ENCODE data around the gene EMC9. TPM values are rescaled to one million over a fixed set of nuclear protein-coding genes. Genes with fewer than 3 reads are reported as not detected.

Gene EMC9
- polyA plus RNA-seq, 2 of the 4 experiments (the other 2 are of a cell fraction), result 21.5 to 48.5 TPM

DNA sequence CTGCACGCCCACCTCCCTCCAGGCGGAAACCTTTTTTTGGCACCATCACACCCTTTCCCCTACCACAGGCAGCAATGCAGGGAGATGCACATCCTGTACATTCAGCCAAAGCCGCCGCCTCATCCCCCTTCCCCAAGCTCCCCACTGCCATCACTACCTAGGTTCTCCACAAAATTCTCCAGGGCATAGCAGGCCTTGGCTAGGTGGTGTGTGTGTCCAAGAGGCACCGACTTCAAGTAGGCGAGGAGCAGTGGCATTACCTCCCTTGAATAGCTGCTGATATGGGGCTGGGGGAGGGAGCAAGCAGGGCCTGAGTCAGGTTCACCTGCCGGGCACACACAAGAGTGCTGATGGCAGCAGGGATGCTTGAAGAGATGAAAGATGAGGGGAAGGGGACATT is 43.6 kb upstream of the EMC9 start:
- ChIA-PET POLR2A (no interaction called here), CTCF (interaction anchor here (1.0 to 8.0 kb wide), 5 partner anchors 10 to 112 kb away, joined by 3 to 64 read pairs (median 5); partner anchors contain the start of genes IRF9, PSME2 and TM9SF1)
- WGBS (ENCODE audit: missing lambda C conversion rate), result 92% methylated on average over 7 of the region's 7 CpGs
- no peak overlapping the region for H3K4me3 ChIP-seq
- H3K27ac ChIP-seq, result no peak overlapping the region
- no peak for DNase-seq (ENCODE audit: low read depth in 1 of 2, low spot score in 1 of 2)
- FAIRE-seq, result no peak
- H3K9me3 ChIP-seq, result no peaks in the 10 kb centered on the region
- TF ChIP-seq KDM5A (IDR thresholded peaks at IDR 0.05), result no peak
- no peak for TF ChIP-seq NR3C1 (IDR thresholded peaks at IDR 0.05)
- no peak for TF ChIP-seq HOXA7 (CRISPR knock-in tag; IDR thresholded peaks at IDR 0.05)
- TF ChIP-seq HOXB5 (CRISPR knock-in tag; IDR thresholded peaks at IDR 0.05), result no peak
- TF ChIP-seq NFE2L2 (conservative IDR thresholded peaks at IDR 0.05; ENCODE audit: low read length), result no peak
- no peak for TF ChIP-seq RCOR1 (IDR thresholded peaks at IDR 0.05; ENCODE audit: low read depth, low read length)
- no peak for ATAC-seq
- peaks cover 16% of the 10 kb centered on the region for H3K4me1 ChIP-seq
- no peak overlapping the region for H3K4me2 ChIP-seq

DNA sequence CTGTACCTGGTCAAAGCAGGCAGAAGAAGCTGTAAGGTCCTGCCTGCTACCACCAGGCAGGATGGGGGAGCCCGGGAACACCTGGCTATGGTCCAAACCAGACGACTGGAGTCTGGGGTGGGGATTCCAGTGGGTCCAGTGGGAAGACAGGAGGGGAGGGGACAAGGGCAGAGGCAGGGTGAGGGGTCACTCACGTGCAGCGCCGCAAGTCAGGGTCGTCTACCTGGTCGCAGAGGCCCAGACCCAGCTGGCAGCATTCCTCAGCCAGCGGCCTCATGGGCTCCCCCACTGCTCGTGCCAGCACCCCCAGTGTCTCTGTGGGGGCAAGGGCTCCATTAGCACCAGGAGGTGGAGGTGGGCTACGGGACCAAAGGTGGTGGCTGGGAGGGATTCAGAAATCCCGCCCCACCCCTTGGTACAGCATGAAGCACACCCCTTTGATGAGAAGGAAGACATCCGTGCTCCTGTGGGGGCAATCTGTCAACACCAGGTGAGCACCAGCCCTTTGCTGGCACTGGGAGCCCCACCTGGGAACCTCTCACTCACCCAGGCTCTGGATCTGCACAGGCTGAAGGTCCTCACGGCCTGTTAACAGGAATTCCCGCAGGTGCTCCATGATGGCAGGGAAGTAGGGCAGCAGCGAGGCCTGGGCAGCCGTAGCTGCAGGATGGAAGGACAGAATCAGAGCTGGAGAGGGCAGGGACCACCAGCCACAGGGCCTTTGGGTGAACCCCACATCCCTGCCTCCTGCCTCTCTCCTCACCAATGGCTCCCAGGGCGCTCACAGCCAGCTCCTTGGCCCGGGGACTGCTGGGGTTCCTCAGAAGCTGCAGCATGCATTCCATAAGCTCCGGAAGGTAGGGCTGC is 42.9 kb upstream of the EMC9 start:
- CTCF ChIA-PET, result interaction anchor here (1.0 to 8.0 kb wide), 5 partner anchors 11 to 113 kb away, joined by 4 to 64 read pairs (median 5); partner anchors contain the start of genes IRF9 and TM9SF1
- POLR2A ChIA-PET, result no interaction called here
- DNase-seq (ENCODE audit: low read depth in 1 of 2, low spot score in 1 of 2) (no peak), ATAC-seq (no peak), FAIRE-seq (no peak)
- Histone ChIP-seq H3K4me1 (peaks cover 13% of the 10 kb centered on the region), H3K4me2 (no peak overlapping the region), H3K4me3 (no peak overlapping the region), H3K27ac (no peak overlapping the region), H3K9me3 (no peaks in the 10 kb centered on the region)
- TF ChIP-seq POLR2A (IDR thresholded peaks at IDR 0.05; ENCODE audit: low read length), result no peak
- TF ChIP-seq E2F6 (IDR thresholded peaks at IDR 0.05; ENCODE audit: borderline replicate concordance, low read depth), result no peak
- no peak for TF ChIP-seq HMGXB4 (CRISPR knock-in tag; IDR thresholded peaks at IDR 0.05; ENCODE audit: borderline replicate concordance)
- TF ChIP-seq EP300 (IDR thresholded peaks at IDR 0.05), result no peak
- no peak for TF ChIP-seq EHF (CRISPR knock-in tag; IDR thresholded peaks at IDR 0.05)
- TF ChIP-seq CTCF (IDR thresholded peaks at IDR 0.05), result no peak
- TF ChIP-seq JUN (IDR thresholded peaks at IDR 0.05), result no peak
- TF ChIP-seq ZFP36 (IDR thresholded peaks at IDR 0.05; ENCODE audit: borderline replicate concordance, partially characterized antibody), result no peak
- TF ChIP-seq EHMT2 (IDR thresholded peaks at IDR 0.05; ENCODE audit: low read depth), result no peak
- no peak for TF ChIP-seq CBX2 (IDR thresholded peaks at IDR 0.05; ENCODE audit: borderline replicate concordance, low read depth)
- TF ChIP-seq CHD2 (IDR thresholded peaks at IDR 0.05; ENCODE audit: low read length, partially characterized antibody), result no peak
- TF ChIP-seq ZSCAN20 (CRISPR knock-in tag; IDR thresholded peaks at IDR 0.05), result no peak
- WGBS (ENCODE audit: missing lambda C conversion rate), result 89% methylated on average over 16 of the region's 19 CpGs

DNA sequence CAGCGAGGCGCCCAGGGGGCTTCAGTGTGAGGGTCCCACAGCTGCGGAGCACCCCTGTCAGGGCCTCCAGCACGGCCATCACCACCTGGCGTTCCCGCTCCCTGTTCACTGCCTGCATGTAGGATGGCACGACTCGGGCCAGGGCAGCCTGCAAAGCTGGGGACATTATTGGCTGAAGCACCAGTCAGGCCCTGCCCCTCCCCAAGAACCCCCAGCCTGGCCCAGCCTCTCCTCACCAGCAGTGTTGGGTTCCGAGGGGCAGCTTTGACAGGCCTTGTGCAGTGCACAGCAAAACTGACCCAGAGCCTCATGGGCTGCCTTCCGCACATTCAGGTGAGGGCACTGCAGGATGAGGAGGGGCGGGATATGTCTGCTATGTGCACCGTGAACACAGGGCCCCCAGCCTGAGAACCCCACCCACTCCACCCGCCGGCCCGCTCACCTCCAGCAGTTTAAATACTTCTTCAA is 41.7 kb upstream of the EMC9 start:
- TF ChIP-seq, protein P1, sequence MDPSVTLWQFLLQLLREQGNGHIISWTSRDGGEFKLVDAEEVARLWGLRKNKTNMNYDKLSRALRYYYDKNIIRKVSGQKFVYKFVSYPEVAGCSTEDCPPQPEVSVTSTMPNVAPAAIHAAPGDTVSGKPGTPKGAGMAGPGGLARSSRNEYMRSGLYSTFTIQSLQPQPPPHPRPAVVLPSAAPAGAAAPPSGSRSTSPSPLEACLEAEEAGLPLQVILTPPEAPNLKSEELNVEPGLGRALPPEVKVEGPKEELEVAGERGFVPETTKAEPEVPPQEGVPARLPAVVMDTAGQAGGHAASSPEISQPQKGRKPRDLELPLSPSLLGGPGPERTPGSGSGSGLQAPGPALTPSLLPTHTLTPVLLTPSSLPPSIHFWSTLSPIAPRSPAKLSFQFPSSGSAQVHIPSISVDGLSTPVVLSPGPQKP (IDR thresholded peaks at IDR 0.05; ENCODE audit: low read depth, low read length), result no peak
- TF ChIP-seq HEYL (CRISPR knock-in tag; IDR thresholded peaks at IDR 0.05) (no peak), RNF2 (IDR thresholded peaks at IDR 0.05; ENCODE audit: borderline replicate concordance, low read depth) (no peak), MAFK (IDR thresholded peaks at IDR 0.05; ENCODE audit: partially characterized antibody) (no peak), HOXA7 (CRISPR knock-in tag; IDR thresholded peaks at IDR 0.05) (no peak), CEBPB (IDR thresholded peaks at IDR 0.05) (no peak), MYC (IDR thresholded peaks at IDR 0.05; ENCODE audit: borderline replicate concordance, low read length) (no peak), RARB (CRISPR knock-in tag; IDR thresholded peaks at IDR 0.05) (no peak)
- TF ChIP-seq, protein P2, sequence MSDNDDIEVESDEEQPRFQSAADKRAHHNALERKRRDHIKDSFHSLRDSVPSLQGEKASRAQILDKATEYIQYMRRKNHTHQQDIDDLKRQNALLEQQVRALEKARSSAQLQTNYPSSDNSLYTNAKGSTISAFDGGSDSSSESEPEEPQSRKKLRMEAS (IDR thresholded peaks at IDR 0.05), result no peak
- H3K27ac ChIP-seq, result no peak overlapping the region
- ATAC-seq, result no peak
- no peak overlapping the region for H3K4me3 ChIP-seq
- no peaks in the 10 kb centered on the region for H3K9me3 ChIP-seq
- no peak for FAIRE-seq
- ChIA-PET CTCF (interaction anchor here (8.0 kb wide), 1 partner anchor 22 kb away, joined by 64 read pairs; the partner anchor contains the start of gene IRF9), POLR2A (interaction anchor here (1.2 kb wide), 1 partner anchor 69 kb away, joined by 3 read pairs; the partner anchor contains the start of genes DCAF11 and NRL)
- 91% methylated on average over 7 of the region's 15 CpGs for WGBS (ENCODE audit: missing lambda C conversion rate)
- peaks cover 9% of the 10 kb centered on the region; the same call in 2 of the 3 replicates for H3K4me1 ChIP-seq
- H3K4me2 ChIP-seq, result no peak overlapping the region
- no peak for DNase-seq (ENCODE audit: low read depth in 1 of 2, low spot score in 1 of 2)

Data from A549 (cell line).